Stimulated activated CD8-positive, alpha-beta memory T cell treated with anti-CD3 and anti-CD28 coated beads, Interleukin-15, amount 100 ng/mL, for 1 hour (primary cell): ENCODE results near the gene TUSC2.
A peak's percentile ranks its signal among the peaks of the same experiment; 100 is the strongest.
"Not testable (repeated sequence)": the region's sequence is repeated elsewhere in the genome, so short reads cannot be mapped to it uniquely, and the experiment has no call there.

Source experiments
- DNase-seq: peaks from one replicate; pipeline ENCODE4 v3.0.0-alpha.2; 2020; ENCODE audit warnings: low read depth

Gene TUSC2

DNA sequence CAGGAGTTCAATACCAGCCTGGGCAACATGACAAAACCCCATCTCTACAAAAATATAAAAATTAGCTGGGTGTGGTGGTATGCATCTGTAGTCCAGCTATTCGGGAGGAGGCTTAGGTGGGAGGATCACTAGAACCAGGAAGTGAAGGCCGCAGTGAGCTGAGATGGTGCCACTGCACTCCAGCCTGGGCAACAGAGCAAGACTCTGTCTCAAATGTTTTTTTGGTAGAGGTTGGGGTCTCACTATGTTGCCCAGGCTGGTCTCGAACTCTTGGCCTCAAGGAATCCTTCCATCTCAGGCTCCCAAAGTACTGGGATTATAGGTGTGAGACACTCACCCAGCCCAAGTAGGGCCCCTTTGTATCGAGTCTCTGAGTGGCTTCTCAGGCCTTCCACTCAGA lies 33.9 kb downstream of the TUSC2 start:
- no peak for DNase-seq

DNA sequence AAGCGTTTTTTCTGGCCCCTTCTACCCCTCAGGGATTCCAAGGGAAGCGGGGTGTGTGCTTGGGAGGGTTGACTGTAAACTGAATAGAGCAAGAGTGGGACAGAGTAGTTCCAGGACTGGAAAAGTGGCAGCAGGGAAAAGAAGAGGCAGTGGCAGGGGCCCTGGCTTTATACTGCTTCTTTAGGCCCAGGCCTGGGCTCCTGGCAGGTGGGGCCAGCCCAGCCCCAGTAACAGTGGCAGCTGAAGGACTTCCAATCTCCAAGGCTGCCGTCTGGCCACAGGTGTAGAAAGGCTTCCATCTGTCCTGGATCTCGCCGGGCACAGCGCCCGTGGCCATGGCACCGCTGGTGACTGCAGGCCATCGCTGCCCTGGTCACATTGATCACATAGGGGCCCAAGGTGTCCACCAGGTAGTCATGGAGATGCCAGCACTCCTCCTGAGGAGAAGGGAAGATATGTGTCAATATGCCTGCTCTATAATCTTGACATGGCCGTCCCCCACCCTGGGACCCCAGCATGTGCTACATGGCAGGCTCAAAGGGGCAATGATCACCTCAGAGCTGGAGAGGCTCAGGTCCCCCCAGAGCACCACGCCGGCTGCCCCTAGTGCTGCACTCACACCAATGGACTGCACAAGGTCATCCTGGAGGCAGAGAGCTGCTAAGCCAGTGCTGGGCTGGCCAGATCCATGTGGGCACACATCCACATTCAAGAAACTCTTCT lies 34.8 kb downstream of the TUSC2 start:
- no peak for DNase-seq

DNA sequence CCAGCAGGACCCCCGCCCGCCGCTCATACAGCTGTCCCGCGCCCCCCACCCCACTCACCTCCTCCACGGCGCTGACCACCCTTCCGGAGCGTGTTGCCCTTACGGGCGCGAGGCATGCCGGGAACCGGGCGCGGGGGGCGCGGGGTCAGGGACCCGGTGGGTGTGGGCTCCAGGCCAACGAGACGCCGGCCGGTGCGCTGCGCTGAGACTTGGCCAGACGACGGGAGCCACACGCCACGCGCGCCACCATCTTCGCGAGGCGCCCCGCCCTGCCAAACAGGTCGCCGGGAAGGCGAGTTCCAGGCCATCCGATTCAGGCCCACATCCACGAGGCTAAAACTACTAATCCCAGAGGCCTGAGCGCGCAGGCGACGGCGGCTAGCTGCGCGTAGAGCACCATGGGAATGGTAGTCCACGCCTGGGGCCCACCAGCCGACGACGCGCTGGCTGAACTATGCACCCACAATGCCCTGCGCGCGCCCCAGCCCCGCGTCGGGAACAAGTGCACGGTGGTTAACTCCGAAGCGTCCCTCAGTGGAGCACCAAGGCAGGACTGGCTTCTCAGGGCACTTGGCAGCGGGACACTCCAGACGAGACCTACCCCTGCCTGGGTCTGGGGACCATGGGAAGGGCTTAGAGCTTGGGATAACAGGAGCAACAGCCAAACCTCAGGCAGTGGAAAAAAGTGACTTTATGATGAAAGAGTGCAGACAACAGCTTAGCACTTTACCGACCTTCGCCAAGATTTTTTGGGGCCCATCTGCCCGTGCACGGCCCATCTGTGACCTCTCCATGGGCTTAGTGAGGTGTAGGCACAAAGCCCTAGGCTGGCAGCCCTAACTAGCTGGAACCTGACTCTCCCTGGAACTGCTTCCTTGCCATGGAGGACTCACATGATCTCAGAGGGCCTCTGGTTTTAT lies 35.6 kb downstream of the TUSC2 start, which contains the start of gene IFRD2:
Gene IFRD2, minus strand, starts transcription at position 271 of the 920 bp plus-strand sequence. Its CDS starts 155 bp downstream, at position 116.
- DNase-seq: peak; percentile 85

DNA sequence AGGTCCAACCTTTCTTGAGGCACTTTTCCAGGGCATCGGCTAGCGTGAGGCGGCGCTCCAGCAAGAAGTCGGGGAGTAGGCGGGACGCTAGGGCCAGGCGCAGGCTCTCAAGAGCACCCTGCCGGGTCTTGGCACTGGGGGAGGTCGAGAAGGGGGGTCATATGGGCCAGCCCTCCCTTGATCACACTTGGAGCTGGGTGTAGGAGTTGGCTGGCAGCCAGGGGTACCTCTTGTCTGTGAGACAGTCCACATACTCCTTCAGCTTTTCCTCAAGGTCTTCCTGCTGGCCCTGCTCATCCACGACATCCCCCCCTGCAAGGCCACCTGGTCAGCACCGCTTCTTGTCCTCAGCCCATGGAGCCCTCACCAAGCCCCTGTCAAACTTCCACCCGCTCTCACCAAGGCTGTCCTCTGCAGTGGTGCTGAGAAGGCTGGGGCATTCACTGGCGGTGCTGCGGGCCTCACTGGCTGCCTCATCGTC lies 37.8 kb downstream of the TUSC2 start:
- no peak for DNase-seq

DNA sequence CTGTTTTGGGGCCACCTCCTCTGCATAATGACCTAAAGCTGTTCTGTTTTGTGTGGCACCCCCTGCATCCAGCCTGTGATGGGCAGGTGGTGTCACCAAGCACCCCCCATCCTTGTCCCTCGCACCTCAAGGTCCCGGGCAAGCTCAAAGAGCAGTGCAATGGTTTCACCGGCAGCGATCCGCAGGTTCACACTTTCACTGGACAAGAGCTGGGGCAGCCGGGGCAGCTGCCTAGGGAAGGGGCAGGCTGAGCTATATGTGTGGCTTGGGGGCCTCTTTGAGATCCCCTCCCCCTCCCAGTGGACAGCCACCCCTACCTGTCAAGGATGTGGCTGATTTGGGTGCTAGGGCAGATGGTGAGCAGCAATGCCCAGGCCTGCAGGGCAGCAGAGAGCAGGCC lies 38.9 kb downstream of the TUSC2 start:
- no peak for DNase-seq

DNA sequence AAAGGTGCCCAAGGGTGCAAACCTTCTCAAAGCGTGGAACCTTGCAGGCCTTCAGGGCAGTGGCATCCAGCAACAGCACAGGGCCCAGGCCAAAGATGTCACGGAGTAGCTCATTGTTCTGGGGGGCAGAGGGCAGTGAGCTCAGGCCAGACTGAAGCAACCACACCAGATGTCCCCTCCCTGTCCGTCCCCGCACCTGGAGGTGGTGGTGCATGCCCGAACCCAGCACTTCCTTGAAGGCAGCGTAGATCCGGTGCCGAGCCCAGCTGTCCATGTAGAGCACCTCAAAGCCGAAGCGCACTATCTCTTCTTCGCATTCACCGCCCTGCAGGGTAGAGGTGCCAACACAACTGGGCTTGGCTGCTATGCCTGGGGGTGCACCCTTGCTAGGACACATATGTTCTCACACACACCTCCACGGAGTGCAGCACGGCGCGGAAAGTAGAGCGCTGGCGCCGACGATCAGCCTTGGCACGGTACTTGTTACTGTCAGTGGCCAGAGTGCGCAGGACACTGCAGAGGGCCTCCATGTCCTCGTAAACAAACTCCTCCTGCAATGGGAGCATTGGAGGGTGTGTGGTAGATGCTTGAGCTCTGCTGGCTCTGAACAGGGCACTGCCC lies 39.5 kb downstream of the TUSC2 start:
- no peak for DNase-seq

DNA sequence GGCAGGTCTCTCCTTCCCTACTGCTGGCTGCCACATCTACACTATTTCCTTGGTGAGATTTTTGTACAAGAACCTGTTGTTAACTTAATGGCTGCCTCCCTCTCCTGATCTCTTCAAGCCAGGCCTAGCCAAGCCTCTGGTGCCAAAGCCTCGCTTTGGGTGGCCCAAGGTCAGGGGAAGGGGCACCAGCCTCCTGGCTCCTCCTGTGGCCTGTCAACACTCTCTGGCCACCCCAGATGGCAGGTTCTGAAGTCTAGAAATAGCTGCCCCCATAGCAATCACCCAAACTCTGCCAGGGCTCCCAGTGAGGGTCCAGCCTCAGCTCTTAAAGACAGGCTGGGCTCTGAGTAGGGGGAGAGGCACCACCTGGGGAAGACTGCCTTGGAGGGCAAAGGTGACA lies 40.8 kb downstream of the TUSC2 start:
- no peak for DNase-seq

DNA sequence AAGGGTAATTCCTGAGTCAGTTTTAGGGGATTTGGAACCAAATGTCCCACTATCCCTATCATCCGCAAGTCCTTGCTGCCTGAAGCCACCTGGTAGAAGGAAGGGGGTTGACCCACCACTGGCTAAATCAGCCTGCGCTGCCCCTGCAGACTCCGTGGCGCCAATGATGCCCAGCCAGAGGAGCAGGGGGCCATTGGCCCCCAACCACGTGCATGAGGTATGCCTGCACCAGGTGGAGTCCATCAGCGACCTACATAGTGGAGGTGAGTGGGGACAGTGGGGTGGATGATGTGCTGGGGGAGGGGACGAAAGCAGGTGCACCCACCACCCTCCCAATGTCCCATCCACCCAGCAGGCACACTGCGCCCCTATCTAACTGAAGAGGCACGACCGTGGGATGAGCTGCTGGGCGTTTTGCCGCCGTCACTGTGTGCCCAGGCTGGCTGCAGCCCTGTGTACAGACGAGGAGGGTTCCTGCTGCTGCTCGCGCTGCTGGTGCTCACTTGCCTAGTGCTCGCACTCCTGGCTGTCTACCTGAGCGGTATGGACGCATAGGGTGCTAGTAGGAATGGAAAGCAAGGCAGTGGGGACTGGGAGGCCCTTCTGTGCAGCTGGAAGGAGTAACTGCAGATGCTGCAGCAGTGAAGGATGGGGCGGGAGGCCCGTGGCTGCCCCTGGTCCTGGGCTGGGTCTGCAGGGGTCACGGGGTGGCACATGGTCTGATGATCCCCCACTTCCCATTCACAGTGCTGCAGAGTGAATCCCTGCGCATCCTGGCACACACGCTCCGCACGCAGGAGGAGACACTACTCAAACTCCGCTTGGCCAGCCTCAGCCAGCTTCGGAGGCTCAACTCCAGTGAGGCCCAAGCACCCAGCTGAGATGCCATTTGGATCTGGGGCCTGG lies 41.4 kb downstream of the TUSC2 start:
- no peak for DNase-seq

DNA sequence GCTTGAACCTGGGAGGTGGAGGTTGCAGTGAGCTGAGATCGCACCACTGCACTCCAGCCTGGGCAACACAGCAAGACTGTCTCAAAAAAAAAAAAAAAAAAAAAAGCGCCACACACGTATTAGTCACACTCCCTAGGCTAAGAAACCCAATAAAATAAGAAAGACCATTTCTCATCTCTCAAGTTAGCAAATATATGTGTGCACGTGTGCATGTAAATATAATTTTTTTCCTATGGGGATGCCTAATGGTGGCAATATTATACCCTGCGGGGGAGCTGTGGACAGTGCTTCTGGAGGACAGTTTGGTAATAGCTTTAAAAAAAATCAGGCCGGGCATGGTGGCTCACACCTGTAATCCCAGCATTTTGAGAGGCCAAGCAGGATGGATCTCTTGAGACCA lies 43.9 kb downstream of the TUSC2 start:
- DNase-seq: not testable (repeated sequence)

DNA sequence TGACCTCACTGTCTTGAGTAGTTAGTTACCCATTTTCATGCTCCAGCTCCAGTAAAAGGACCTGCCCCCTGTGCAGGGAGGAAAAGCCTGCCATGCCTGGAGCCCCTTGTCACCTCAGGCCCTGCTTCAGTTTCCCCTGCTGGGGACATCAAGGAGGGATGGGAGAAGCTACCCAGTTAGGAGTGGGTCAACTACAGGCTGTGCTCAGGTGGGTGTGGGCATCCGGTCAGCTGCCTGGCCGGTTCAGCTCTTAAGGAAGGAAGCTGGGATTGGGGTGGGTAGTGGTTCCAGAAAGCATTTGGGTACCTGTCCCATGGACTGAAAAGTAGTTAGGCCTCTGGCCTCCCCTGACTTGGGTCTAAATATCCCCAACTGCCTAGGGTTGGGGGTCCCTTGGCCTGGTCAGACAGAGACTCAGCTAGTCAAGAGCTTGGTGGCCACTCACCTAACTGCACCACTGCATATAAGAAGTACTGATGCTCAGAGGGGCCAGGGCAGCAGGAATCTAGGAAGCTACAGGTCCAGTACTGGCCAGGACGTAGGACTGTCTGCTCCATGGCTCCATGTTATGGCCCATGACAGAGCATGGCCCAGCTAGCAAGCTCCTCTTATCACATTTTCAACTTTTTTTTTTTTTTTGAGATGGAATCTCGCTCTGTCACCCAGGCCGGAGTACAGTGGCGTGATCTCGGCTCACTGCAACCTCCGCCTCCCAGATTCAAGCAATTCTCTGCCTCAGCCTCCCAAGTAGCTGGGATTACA lies 48.6 kb downstream of the TUSC2 start:
- no peak for DNase-seq

DNA sequence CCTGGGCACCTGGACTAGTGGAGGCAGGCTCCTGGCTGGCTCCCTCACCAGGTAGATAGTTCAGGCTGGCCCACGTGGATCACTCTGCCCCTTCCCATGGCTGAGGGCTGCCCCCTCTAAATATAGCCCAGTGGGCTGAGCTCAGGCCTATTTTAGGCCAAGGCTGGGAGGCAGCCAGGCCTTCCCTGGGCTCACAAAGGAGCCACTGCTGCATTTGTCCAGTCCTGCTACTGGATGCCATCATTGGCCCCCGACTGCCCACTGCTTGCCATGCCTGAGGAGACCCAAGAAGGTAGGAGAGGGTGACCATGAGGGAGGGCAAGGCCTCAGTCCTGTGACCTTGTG lies 49.2 kb downstream of the TUSC2 start, which contains the start of gene LSMEM2:
Gene LSMEM2, plus strand, starts transcription at position 208 of the 345 bp plus-strand sequence. Its CDS starts 27 bp downstream, at position 235.
- DNase-seq: no peak

DNA sequence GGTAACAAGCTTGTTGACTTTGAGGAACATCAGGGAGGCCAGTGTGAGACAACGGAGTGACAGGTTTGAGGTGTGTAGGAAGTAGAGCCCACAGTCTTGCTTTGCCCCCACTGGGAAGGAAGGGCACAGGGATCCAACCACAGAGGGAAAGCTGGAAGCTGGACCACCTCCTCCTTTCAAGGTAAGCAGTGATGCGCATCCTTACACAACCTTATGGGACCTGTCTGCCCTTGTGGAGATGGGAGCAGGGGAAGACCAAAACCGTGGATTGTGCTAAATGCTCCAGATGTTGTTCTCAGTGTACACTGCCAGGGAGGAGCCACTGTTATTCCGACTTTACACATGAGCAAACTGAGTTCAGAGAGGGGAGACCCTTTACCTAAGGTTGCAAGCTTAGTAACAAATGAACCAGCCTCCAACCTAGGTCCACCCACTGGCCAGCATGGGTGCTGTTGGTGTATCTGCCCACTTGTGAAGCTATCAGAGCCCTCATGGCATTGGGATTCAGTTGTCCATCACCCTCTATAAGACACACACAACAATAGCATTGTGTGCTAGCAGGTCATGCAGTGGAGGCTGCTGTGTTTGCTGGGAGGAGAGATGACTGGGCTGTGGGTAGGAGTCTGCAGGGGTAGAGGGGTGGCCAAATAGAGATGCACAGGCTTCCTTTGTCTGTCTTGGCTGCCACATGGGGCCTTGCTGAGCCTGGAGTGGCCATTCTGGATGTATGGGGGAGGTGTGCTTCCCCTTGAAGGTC lies 49.7 kb downstream of the TUSC2 start:
- no peak for DNase-seq

DNA sequence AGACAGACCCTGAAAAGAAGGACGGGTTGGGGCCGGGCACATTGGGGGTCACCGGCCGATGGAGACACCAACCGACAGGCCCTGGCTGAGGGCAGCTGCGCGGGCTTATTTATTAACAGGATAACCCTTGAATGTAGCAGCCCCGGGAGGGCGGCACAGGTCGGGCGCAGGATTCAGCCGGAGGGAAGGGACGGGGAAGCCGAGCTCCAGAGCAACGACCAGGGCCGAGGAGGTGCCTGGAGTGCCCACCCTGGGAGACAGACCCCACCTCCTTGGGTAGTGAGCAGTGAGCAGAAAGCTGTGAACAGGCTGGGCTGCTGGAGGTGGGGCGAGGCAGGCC lies 51.3 kb downstream of the TUSC2 start:
- no peak for DNase-seq

DNA sequence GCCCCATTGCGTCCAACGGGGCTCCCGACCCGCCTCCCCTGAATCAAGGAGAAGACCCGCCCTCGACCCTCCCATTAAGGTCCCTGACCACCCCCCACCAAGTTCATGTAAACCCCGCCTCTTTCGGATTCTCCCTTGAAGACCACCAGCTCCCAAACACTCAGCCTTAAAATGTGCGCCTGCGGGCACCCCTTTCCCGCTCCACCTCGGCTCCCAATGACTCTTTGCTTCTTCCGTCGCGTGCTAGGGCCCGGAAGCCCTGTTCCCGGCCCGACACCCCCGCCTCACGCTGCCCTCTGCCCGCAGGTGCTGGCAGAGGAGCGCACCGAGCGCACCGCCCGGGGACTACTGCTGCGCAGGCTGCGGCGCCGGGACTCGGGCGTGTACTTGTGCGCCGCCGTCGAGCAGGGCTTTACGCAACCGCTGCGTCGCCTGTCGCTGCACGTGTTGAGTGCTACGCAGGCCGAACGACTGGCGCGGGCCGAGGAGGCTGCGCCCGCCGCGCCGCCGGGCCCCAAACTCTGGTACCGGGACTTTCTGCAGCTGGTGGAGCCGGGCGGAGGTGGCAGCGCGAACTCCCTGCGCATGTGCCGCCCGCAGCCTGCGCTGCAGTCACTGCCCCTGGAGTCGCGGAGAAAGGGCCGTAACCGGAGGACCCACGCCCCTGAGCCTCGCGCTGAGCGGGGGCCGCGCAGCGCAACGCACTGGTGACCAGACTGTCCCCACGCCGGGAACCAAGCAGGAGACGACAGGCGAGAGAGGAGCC lies 51.8 kb downstream of the TUSC2 start:
- DNase-seq: no peak

DNA sequence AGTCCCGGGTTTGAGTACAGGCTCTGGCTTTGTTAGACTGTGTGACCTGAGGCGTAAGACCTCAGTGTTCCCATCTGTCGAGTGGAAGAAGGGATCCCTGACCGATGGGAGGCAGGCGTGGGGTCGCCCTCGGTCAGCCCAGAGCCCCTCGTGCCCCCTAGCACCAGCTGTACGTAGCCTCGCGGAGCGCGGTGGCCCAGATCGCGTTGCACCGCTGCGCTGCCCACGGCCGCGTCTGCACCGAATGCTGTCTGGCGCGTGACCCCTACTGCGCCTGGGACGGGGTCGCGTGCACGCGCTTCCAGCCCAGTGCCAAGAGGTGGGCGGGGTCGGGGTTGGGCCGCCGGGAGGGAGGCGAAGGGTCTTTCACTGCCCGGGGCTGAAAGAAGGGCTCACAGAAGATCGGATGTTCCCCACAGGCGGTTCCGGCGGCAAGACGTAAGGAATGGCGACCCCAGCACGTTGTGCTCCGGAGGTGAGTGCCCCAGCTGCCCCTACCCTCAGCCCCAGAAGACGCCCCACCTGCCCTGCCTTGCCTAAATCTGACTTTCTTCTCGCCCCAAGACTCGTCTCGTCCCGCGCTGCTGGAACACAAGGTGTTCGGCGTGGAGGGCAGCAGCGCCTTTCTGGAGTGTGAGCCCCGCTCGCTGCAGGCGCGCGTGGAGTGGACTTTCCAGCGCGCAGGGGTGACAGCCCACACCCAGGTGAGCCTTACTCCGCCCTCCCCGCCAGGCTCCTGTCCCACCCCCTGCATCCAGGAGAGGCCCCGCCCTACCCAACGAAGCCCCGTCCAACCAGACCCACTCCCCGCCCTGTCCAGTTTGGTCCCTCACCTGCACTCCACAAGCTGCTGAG lies 52.7 kb downstream of the TUSC2 start:
- DNase-seq: no peak
